HUDEP-2 (cell line): ENCODE measurements around the gene IL18BP.

Source experiments
- DNase-seq, 76 experiments: peaks; one replicate each; lab custom pipeline; 2025; ENCODE audit not compliant: unreplicated experiment in 76 of 76; lab: John Stamatoyannopoulos, UW

IL18BP gene

GRCh38 chr11:72040491-72041363 lies 42.0 kb downstream of the IL18BP start:
- DNase-seq: peak in 68 of 76 experiments; percentile 16 to 75 (median 56)

GRCh38 chr11:72041364-72042063 lies 42.8 kb downstream of the IL18BP start:
- DNase-seq: peak in 2 of 76 experiments; percentile 6 to 15

- DNase-seq: no peak
Observed at GRCh38 chr11:72042064-72042745, 43.5 kb downstream of the IL18BP start.

- DNase-seq: no peak
Observed at GRCh38 chr11:72045849-72046248, 47.1 kb downstream of the IL18BP start.

- DNase-seq: no peak
Observed at GRCh38 chr11:72048766-72049460, 50.2 kb downstream of the IL18BP start.
